ENCODE results near the gene TEKTIP1. TPM values are rescaled to one million over a fixed set of nuclear protein-coding genes. Genes with fewer than 3 reads are reported as not detected.

Gene TEKTIP1
- total RNA-seq, 1 donor: 0.84 TPM

DNA sequence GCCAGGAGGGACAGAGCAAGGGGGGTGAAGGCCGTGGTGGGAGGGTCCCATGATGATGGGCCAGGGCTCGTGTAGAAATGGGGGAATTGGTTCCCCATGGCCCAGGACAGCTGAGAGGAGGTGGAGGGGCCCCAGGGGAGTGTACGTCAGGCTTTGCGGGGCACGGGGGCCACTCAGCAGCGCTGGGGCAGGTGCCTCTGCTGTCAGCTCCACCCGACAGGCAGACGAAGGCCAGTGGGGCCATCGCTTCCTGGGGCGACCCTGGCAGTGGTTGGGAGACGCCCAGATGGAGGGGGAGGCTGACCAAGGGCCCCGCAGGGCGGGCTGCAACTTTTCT lies 1.9 kb upstream of the TEKTIP1 start:
- Histone ChIP-seq H3K9me3 (ENCODE audit: low read depth, low read length) (no peaks in the 10 kb centered on the region), H3K4me1 (ENCODE audit: insufficient read depth, low read length) (no peaks in the 10 kb centered on the region), H3K4me3 (ENCODE audit: low read length) (no peak overlapping the region), H3K27me3 (ENCODE audit: insufficient read depth, low read length) (no peaks in the 10 kb centered on the region)

GRCh38 chr19:3537438-3538240 lies 1.3 kb upstream of the TEKTIP1 start:
- Histone ChIP-seq H3K27me3 (ENCODE audit: insufficient read depth, low read length) (no peaks in the 10 kb centered on the region), H3K4me3 (ENCODE audit: low read length) (no peak overlapping the region), H3K9me3 (ENCODE audit: low read depth, low read length) (no peaks in the 10 kb centered on the region), H3K4me1 (ENCODE audit: insufficient read depth, low read length) (no peaks in the 10 kb centered on the region)

GRCh38 chr19:3538258-3538929 lies 580 bp upstream of the TEKTIP1 start:
- Histone ChIP-seq H3K4me1 (ENCODE audit: insufficient read depth, low read length) (no peaks in the 10 kb centered on the region), H3K9me3 (ENCODE audit: low read depth, low read length) (no peaks in the 10 kb centered on the region), H3K4me3 (ENCODE audit: low read length) (no peak overlapping the region), H3K27me3 (ENCODE audit: insufficient read depth, low read length) (no peaks in the 10 kb centered on the region)

GRCh38 chr19:3539756-3540118 lies 763 bp downstream of the TEKTIP1 start:
- no peaks in the 10 kb centered on the region for H3K4me1 ChIP-seq (ENCODE audit: insufficient read depth, low read length)
- no peaks in the 10 kb centered on the region for H3K9me3 ChIP-seq (ENCODE audit: low read depth, low read length)
- no peaks in the 10 kb centered on the region for H3K27me3 ChIP-seq (ENCODE audit: insufficient read depth, low read length)
- no peak overlapping the region for H3K4me3 ChIP-seq (ENCODE audit: low read length)

- Histone ChIP-seq H3K4me3 (ENCODE audit: low read length) (no peak overlapping the region), H3K4me1 (ENCODE audit: insufficient read depth, low read length) (peaks cover 16% of the 10 kb centered on the region), H3K9me3 (ENCODE audit: low read depth, low read length) (no peaks in the 10 kb centered on the region), H3K27me3 (ENCODE audit: insufficient read depth, low read length) (no peaks in the 10 kb centered on the region)
These were observed 4.4 kb downstream of the TEKTIP1 start for GRCh38 chr19:3543150-3544057.

GRCh38 chr19:3544058-3544376 lies 5.0 kb downstream of the TEKTIP1 start:
- Histone ChIP-seq H3K27me3 (ENCODE audit: insufficient read depth, low read length) (no peaks in the 10 kb centered on the region), H3K4me1 (ENCODE audit: insufficient read depth, low read length) (peaks cover 22% of the 10 kb centered on the region), H3K9me3 (ENCODE audit: low read depth, low read length) (no peaks in the 10 kb centered on the region), H3K4me3 (ENCODE audit: low read length) (no peak overlapping the region)

DNA sequence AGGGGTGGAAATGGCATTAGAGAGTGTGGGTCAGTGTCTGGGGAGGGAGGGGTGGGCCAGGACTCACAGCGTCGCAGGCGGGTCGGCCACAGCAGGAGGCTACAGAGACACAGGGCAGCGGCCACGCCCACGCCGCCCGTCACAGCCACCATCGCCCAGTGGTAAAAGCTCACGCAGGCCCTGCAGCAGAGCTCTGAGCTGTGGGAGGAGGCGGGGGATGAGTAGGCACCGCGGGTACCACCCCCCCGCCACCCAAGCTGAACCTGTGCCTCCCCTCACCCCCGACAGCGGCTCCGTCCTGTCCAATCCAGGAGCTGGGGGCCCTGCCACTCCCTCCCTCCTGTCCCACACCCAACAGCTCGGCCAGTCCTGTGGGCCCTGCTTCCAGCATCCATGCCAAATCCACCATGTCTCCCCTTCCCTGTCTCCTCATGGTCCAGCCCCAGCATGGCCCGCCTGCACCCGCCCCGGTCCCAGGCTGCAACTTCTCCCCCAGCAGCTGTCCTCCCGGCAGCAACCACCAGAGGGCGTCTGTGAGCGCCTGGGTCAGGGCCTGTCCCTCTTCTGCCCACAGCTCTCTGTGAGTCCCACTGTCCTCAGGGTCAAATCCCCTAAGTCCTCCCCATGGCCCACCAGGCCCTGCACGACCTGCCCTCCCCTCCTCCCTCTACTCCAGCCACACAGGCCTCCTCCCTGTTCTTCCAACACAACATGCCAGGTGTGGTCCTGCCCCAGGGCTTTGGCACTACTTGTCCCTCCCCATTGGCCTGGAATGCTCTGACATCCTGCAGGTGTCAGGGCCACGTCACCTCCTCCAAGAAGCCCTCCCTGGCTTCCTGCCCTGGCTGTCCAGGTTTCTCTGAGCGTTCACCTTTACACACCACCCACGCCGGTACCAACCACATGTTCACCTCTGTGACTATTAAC lies 6.0 kb downstream of the TEKTIP1 start:
- Histone ChIP-seq H3K9me3 (ENCODE audit: low read depth, low read length) (no peaks in the 10 kb centered on the region), H3K27me3 (ENCODE audit: insufficient read depth, low read length) (no peaks in the 10 kb centered on the region), H3K4me1 (ENCODE audit: insufficient read depth, low read length) (peaks cover 29% of the 10 kb centered on the region), H3K4me3 (ENCODE audit: low read length) (no peak overlapping the region)

DNA sequence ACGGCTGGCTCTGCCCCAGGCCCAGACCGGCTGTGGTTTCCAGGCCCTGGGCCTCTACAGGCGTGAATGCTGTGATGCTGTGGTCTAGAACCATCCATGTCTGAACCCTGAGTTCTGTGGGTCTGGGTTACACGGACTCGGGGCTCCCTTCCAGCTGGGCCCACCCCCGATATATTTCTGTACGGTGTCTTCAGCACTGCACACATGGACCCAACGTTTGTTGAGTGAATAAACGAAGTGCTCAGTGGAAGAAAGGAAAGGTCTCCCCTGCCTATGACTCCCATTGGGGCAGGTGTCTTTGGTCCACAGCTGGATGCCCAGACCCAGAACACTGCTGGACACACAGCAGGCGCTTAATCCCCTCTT lies 6.7 kb downstream of the TEKTIP1 start:
- Histone ChIP-seq H3K4me1 (ENCODE audit: insufficient read depth, low read length) (peaks cover 29% of the 10 kb centered on the region), H3K27me3 (ENCODE audit: insufficient read depth, low read length) (no peaks in the 10 kb centered on the region), H3K9me3 (ENCODE audit: low read depth, low read length) (no peaks in the 10 kb centered on the region), H3K4me3 (ENCODE audit: low read length) (no peak overlapping the region)

GRCh38 chr19:3546119-3546518 lies 7.1 kb downstream of the TEKTIP1 start:
- Histone ChIP-seq H3K9me3 (ENCODE audit: low read depth, low read length) (no peaks in the 10 kb centered on the region), H3K4me1 (ENCODE audit: insufficient read depth, low read length) (peaks cover 29% of the 10 kb centered on the region), H3K4me3 (ENCODE audit: low read length) (no peak overlapping the region), H3K27me3 (ENCODE audit: insufficient read depth, low read length) (no peaks in the 10 kb centered on the region)

DNA sequence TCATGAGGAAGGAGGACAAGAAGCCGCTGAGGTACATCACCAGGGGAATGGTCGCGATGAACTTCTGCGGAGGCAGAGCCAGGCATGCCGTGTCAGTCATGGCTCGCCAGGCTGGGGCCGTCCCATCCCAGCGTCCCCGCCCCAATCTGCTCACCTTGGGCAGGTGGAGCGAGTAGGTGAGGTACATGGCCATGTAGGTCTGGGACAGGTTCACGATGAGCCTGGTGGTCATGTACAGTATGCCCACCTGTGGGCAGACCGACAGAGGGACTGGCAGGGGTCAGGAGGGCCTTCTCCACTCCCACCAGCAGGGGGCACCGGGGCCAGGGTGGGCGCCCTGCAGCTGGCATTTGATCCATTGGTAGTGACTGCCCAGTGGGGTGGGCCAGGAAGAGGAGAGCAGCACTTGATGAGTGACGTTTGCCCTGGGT lies 8.3 kb downstream of the TEKTIP1 start:
- no peaks in the 10 kb centered on the region for H3K9me3 ChIP-seq (ENCODE audit: low read depth, low read length)
- peaks cover 36% of the 10 kb centered on the region for H3K4me1 ChIP-seq (ENCODE audit: insufficient read depth, low read length)
- H3K27me3 ChIP-seq (ENCODE audit: insufficient read depth, low read length): no peaks in the 10 kb centered on the region
- no peak overlapping the region for H3K4me3 ChIP-seq (ENCODE audit: low read length)

GRCh38 chr19:3547767-3548282 lies 8.9 kb downstream of the TEKTIP1 start:
- Histone ChIP-seq H3K9me3 (ENCODE audit: low read depth, low read length) (no peaks in the 10 kb centered on the region), H3K4me3 (ENCODE audit: low read length) (no peak overlapping the region), H3K4me1 (ENCODE audit: insufficient read depth, low read length) (peaks cover 42% of the 10 kb centered on the region), H3K27me3 (ENCODE audit: insufficient read depth, low read length) (no peaks in the 10 kb centered on the region)

- H3K9me3 ChIP-seq (ENCODE audit: low read depth, low read length): no peaks in the 10 kb centered on the region
- peaks cover 49% of the 10 kb centered on the region for H3K4me1 ChIP-seq (ENCODE audit: insufficient read depth, low read length)
- H3K4me3 ChIP-seq (ENCODE audit: low read length): no peak overlapping the region
- no peaks in the 10 kb centered on the region for H3K27me3 ChIP-seq (ENCODE audit: insufficient read depth, low read length)
These were observed 9.6 kb downstream of the TEKTIP1 start for GRCh38 chr19:3548606-3549005.

- no peak overlapping the region for H3K4me3 ChIP-seq (ENCODE audit: low read length)
- no peaks in the 10 kb centered on the region for H3K27me3 ChIP-seq (ENCODE audit: insufficient read depth, low read length)
- peaks cover 61% of the 10 kb centered on the region for H3K4me1 ChIP-seq (ENCODE audit: insufficient read depth, low read length)
- no peaks in the 10 kb centered on the region for H3K9me3 ChIP-seq (ENCODE audit: low read depth, low read length)
These were observed 10.8 kb downstream of the TEKTIP1 start for GRCh38 chr19:3549816-3550215.

GRCh38 chr19:3550947-3551791 lies 12.2 kb downstream of the TEKTIP1 start:
- peaks cover 71% of the 10 kb centered on the region for H3K4me1 ChIP-seq (ENCODE audit: insufficient read depth, low read length)

More at GRCh38 chr19:3550947-3551791, 12.2 kb downstream of the TEKTIP1 start:
- no peak overlapping the region for H3K4me3 ChIP-seq (ENCODE audit: low read length)
- no peaks in the 10 kb centered on the region for H3K9me3 ChIP-seq (ENCODE audit: low read depth, low read length)
- H3K27me3 ChIP-seq (ENCODE audit: insufficient read depth, low read length): no peaks in the 10 kb centered on the region
